GM12878 (cell line): ENCODE data around the gene RNF115. TPM values are rescaled to one million over a fixed set of nuclear protein-coding genes. Genes with fewer than 3 reads are reported as not detected.

Experiments
- ASH2L ChIP-seq: fragments of 300-600, 200-600 bp; sonication (generic); IDR thresholded peaks from 2 replicates; pipeline ENCODE4 v1.6.1; 2017; ENCODE audit warnings: low read depth, mild to moderate bottlenecking, borderline replicate concordance
- CHD4 ChIP-seq: fragments of 200-600 bp; sonication (generic); IDR thresholded peaks from 2 replicates; pipeline ENCODE4 v1.6.1; 2016; ENCODE audit warnings: mild to moderate bottlenecking
- ETV6 ChIP-seq, 2 experiments: fragments of 450-650 bp in 1 of 2; IDR thresholded peaks in 1 of 2; conservative IDR thresholded peaks in 1 of 2; 2 replicates each; pipeline ENCODE4 v1.6.1; 2014; ENCODE audit warnings: antibody characterized with exemption in 1 of 2, borderline replicate concordance in 1 of 2, low read depth in 1 of 2, mild to moderate bottlenecking in 1 of 2, moderate library complexity in 1 of 2
- POLR2A ChIP-seq: IDR thresholded peaks from 2 replicates; pipeline ENCODE4 v1.6.1; 2011; ENCODE audit warnings: low read depth, mild to moderate bottlenecking, low read length
- SPI1 ChIP-seq: IDR thresholded peaks from 2 replicates; pipeline ENCODE4 v1.6.1; 2011; ENCODE audit warnings: low read depth, mild to moderate bottlenecking, low read length, moderate library complexity, borderline replicate concordance; ENCODE audit not compliant: insufficient read depth
- YY1 ChIP-seq: IDR thresholded peaks from 2 replicates; pipeline ENCODE4 v1.6.1; 2011; ENCODE audit warnings: low read depth, mild to moderate bottlenecking, low read length
- ZNF274 ChIP-seq: IDR thresholded peaks from one replicate; pipeline ENCODE4 v1.8.0; 2011; ENCODE audit not compliant: insufficient read length, insufficient read depth
- polyA plus RNA-seq, 11 experiments: library from polyadenylated mRNA; depleted of rRNA in 4 of 11; unstranded in 6 of 11; stranded (reverse) in 5 of 11; fragments of >200 nt; fragmentation: Nextera tagmentation in 4 of 11; fragmentation: Illumina TruSeq in 1 of 11; extraction: Ambion mirVana in 4 of 11; extraction: Trizol in 1 of 11; gene quantifications; 1 replicate in 1 of 11; 2 replicates in 10 of 11; pipeline versions ENCODE4 v1.2.1 to v1.2.3, GENCODE V29; 2011 to 2016; ENCODE audit warnings: inconsistent platforms in 2 of 11, missing spikeins in 2 of 11, low read depth in 1 of 11
- total RNA-seq, 4 experiments: library from RNA; depleted of rRNA in 3 of 4; stranded (reverse); fragments of >200 nt in 3 of 4; fragmentation: Illumina TruSeq in 1 of 4; extraction: Trizol in 1 of 4; gene quantifications; 2 replicates each; pipeline versions ENCODE4 v1.2.1 to v1.2.3, GENCODE V29; 2013 to 2021
- TF ChIP-seq, protein P1 (sequence below): IDR thresholded peaks from 2 replicates; pipeline ENCODE4 v1.6.1; 2012; ENCODE audit warnings: improper control_type of control experiment, low read depth, low read length; ENCODE audit not compliant: insufficient replicate concordance
- TF ChIP-seq, protein P2 (sequence below): IDR thresholded peaks from 2 replicates; pipeline ENCODE4 v1.6.1; 2011; ENCODE audit warnings: borderline replicate concordance, low read depth, mild to moderate bottlenecking, moderate library complexity, mixed read lengths, low read length; ENCODE audit not compliant: insufficient read depth; ENCODE audit errors: extremely low read length

Gene RNF115
- total and polyA plus RNA-seq, 10 of the 15 experiments (the other 5 are each of a cell fraction or from before 2014, with no cell fraction given) = 3.4 to 22.0 (median 12.9) TPM

DNA sequence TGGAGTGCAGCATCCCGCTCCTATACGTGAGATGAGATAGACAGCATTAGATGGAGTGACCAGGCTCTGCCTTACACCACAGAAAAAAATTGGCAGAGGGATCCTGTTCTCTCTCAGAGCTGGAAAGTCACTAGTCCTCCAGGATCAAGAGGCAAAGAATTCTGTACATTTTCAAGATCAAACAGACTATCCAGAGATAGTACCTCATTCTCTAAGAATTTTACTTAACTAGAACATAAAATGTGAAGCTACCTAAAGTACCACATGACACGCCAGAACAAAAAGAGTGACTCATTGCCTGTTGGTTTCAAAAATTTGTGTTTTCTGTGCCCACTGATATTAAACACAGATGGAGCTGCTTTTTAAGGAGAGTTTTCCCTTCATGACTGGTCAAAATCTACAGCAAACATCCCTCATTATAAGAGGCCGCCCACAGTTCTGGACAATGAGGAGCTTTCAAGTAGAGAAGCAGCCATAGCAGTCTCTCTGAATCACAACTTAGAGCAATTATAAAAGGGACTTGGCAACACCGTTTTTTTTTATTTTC, 72.3 kb downstream of the RNF115 start (continued):
- TF ChIP-seq, protein P1, sequence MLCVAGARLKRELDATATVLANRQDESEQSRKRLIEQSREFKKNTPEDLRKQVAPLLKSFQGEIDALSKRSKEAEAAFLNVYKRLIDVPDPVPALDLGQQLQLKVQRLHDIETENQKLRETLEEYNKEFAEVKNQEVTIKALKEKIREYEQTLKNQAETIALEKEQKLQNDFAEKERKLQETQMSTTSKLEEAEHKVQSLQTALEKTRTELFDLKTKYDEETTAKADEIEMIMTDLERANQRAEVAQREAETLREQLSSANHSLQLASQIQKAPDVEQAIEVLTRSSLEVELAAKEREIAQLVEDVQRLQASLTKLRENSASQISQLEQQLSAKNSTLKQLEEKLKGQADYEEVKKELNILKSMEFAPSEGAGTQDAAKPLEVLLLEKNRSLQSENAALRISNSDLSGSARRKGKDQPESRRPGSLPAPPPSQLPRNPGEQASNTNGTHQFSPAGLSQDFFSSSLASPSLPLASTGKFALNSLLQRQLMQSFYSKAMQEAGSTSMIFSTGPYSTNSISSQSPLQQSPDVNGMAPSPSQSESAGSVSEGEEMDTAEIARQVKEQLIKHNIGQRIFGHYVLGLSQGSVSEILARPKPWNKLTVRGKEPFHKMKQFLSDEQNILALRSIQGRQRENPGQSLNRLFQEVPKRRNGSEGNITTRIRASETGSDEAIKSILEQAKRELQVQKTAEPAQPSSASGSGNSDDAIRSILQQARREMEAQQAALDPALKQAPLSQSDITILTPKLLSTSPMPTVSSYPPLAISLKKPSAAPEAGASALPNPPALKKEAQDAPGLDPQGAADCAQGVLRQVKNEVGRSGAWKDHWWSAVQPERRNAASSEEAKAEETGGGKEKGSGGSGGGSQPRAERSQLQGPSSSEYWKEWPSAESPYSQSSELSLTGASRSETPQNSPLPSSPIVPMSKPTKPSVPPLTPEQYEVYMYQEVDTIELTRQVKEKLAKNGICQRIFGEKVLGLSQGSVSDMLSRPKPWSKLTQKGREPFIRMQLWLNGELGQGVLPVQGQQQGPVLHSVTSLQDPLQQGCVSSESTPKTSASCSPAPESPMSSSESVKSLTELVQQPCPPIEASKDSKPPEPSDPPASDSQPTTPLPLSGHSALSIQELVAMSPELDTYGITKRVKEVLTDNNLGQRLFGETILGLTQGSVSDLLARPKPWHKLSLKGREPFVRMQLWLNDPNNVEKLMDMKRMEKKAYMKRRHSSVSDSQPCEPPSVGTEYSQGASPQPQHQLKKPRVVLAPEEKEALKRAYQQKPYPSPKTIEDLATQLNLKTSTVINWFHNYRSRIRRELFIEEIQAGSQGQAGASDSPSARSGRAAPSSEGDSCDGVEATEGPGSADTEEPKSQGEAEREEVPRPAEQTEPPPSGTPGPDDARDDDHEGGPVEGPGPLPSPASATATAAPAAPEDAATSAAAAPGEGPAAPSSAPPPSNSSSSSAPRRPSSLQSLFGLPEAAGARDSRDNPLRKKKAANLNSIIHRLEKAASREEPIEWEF = no peak
- TF ChIP-seq ETV6 (conservative IDR thresholded peaks at IDR 0.05 in 1 of 2, IDR thresholded peaks at IDR 0.05 in 1 of 2; ENCODE audit: borderline replicate concordance in 1 of 2, low read depth in 1 of 2) (no peak), YY1 (no peak), SPI1 (no peak), ZNF274 (no peak), CHD4 (no peak), ASH2L (no peak), POLR2A (no peak)
- TF ChIP-seq, protein P2, sequence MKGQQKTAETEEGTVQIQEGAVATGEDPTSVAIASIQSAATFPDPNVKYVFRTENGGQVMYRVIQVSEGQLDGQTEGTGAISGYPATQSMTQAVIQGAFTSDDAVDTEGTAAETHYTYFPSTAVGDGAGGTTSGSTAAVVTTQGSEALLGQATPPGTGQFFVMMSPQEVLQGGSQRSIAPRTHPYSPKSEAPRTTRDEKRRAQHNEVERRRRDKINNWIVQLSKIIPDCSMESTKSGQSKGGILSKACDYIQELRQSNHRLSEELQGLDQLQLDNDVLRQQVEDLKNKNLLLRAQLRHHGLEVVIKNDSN = no peak
